Prostate gland (tissue), 2 donors: ENCODE measurements around the gene RAB11FIP2. TPM values are rescaled to one million over a fixed set of nuclear protein-coding genes. Genes with fewer than 3 reads are reported as not detected.

Source experiments
- DNase-seq: peaks from one replicate; pipeline ENCODE4 v3.0.0-alpha.2; 2019; ENCODE audit warnings: low spot score
- H3K27ac ChIP-seq, 2 donors: fragments of 200-600 bp; sonication (generic); 2 replicates each; pipeline ENCODE4 v1.5.1; 2017 to 2019
- H3K27me3 ChIP-seq: fragments of 200-600 bp; sonication (generic); replicated peaks from 2 replicates; pipeline ENCODE4 v1.5.1; 2019; ENCODE audit not compliant: insufficient read depth
- H3K36me3 ChIP-seq, 2 donors: fragments of 200-600 bp; sonication (generic); 1 replicate in 1 of 2; 2 replicates in 1 of 2; pipeline versions ENCODE4 v1.5.1 to v1.8.1; 2017 to 2019
- H3K4me1 ChIP-seq: fragments of 200-600 bp; sonication (generic); replicated peaks from 2 replicates; pipeline ENCODE4 v1.5.1; 2019
- H3K4me3 ChIP-seq, 2 donors: fragments of 200-600 bp; sonication (generic); 2 replicates each; pipeline ENCODE4 v1.5.1; 2017 to 2019
- H3K9me3 ChIP-seq: fragments of 200-600 bp; sonication (generic); 2 replicates; pipeline ENCODE4 v1.5.1; 2017
- CTCF ChIP-seq, 4 experiments: fragments of 200-600 bp in 2 of 4; fragments of 450-650 bp in 2 of 4; sonication (generic) in 2 of 4; IDR thresholded peaks; 1 replicate in 3 of 4; 2 replicates in 1 of 4; pipeline ENCODE4 v1.5.1; 2016 to 2019; ENCODE audit warnings: antibody characterized with exemption in 4 of 4, mild to moderate bottlenecking in 2 of 4, moderate library complexity in 2 of 4
- POLR2A ChIP-seq: fragments of 450-650 bp; IDR thresholded peaks from one replicate; pipeline ENCODE4 v1.6.1; 2016; ENCODE audit warnings: antibody characterized with exemption, mild to moderate bottlenecking
- POLR2AphosphoS5 ChIP-seq: sonication (generic); formaldehyde crosslinking; IDR thresholded peaks from one replicate; pipeline ENCODE4 v1.6.1; 2017; ENCODE audit warnings: antibody characterized with exemption
- WGBS: methylation state at CpG from one replicate; pipeline ENCODE4 v1.1.5; 2018; 5-methylcytosine and 5-hydroxymethylcytosine counted together
- intact Hi-C: fragments of 100-400 bp; cut with DNase I; formaldehyde crosslinking; loops from one replicate; pipeline ENCODE4 v1.14.2; 2022
- total RNA-seq, 2 donors: library from RNA; depleted of rRNA; stranded (reverse); fragments of >200 nt; gene quantifications; one replicate each; pipeline ENCODE4 v1.1.0, GENCODE V29; 2016

Gene RAB11FIP2
- total RNA-seq, 2 donors from 2014 or later: 14.3 to 33.5 TPM

- H3K4me3 ChIP-seq: peak overlapping the region; percentile 51 to 71
- H3K27me3 ChIP-seq: no peaks in the 10 kb centered on the region
- H3K36me3 ChIP-seq: no peaks in the 10 kb centered on the region
- peak overlapping the region; percentile 79 to 90 for H3K27ac ChIP-seq
- WGBS: 47% methylated on average over 8 of the region's 8 CpGs
- no peak for TF ChIP-seq POLR2AphosphoS5
- TF ChIP-seq POLR2A: no peak
- no peak for TF ChIP-seq CTCF (IDR thresholded peaks at IDR 0.05)
- DNase-seq: no peak
- peaks cover 3% of the 10 kb centered on the region for H3K4me1 ChIP-seq
- intact Hi-C loops: loop anchor here (5.0 to 10.0 kb wide), 4 partner anchors 72 to 580 kb away; partner anchors contain the start of gene FAM204A
- H3K9me3 ChIP-seq: no peaks in the 10 kb centered on the region
These were observed 1.4 kb downstream of the RAB11FIP2 start for GRCh38 chr10:118045158-118045836.

- Histone ChIP-seq H3K27me3 (no peaks in the 10 kb centered on the region), H3K4me3 (no peak overlapping the region), H3K36me3 (no peaks in the 10 kb centered on the region), H3K4me1 (peaks cover 12% of the 10 kb centered on the region), H3K9me3 (no peaks in the 10 kb centered on the region), H3K27ac (no peak overlapping the region)
- WGBS: 56% methylated on average over 2 of the region's 2 CpGs
- intact Hi-C loops: loop anchor here (5.0 to 10.0 kb wide), 3 partner anchors 236 to 578 kb away; no protein-coding TSS in a partner anchor
- DNase-seq: no peak
- TF ChIP-seq CTCF (IDR thresholded peaks at IDR 0.05) (no peak), POLR2A (no peak), POLR2AphosphoS5 (no peak)
These were observed 3.9 kb downstream of the RAB11FIP2 start for GRCh38 chr10:118042827-118043242.

- H3K4me1 ChIP-seq: peaks cover 12% of the 10 kb centered on the region
- DNase-seq: no peak
- no peaks in the 10 kb centered on the region for H3K36me3 ChIP-seq
- no peaks in the 10 kb centered on the region for H3K9me3 ChIP-seq
- no peak overlapping the region for H3K4me3 ChIP-seq
- no peaks in the 10 kb centered on the region for H3K27me3 ChIP-seq
- TF ChIP-seq POLR2AphosphoS5 (no peak), POLR2A (no peak), CTCF (IDR thresholded peaks at IDR 0.05) (no peak)
- no peak overlapping the region for H3K27ac ChIP-seq
- intact Hi-C loops: loop anchor here (5.0 to 10.0 kb wide), 3 partner anchors 235 to 578 kb away; no protein-coding TSS in a partner anchor
These were observed 4.4 kb downstream of the RAB11FIP2 start for GRCh38 chr10:118042336-118042735.

- Histone ChIP-seq H3K4me3 (no peak overlapping the region), H3K27ac (no peak overlapping the region), H3K27me3 (no peaks in the 10 kb centered on the region), H3K36me3 (no peaks in the 10 kb centered on the region), H3K4me1 (peaks cover 12% of the 10 kb centered on the region), H3K9me3 (no peaks in the 10 kb centered on the region)
- DNase-seq: no peak
- 65% methylated on average over 2 of the region's 2 CpGs for WGBS
- TF ChIP-seq POLR2AphosphoS5 (no peak), CTCF (IDR thresholded peaks at IDR 0.05) (no peak), POLR2A (no peak)
- intact Hi-C loops: loop anchor here (5.0 to 10.0 kb wide), 3 partner anchors 234 to 577 kb away; no protein-coding TSS in a partner anchor
These were observed 5.4 kb downstream of the RAB11FIP2 start for GRCh38 chr10:118041316-118041715.
